Measurements from ENCODE around the gene TMEFF2.
"Not testable (repeated sequence)": the region's sequence is repeated elsewhere in the genome, so short reads cannot be mapped to it uniquely, and the experiment has no call there.

The TMEFF2 gene

GRCh38 chr2:192098814-192099491 lies 95.8 kb downstream of the TMEFF2 start:
- H3K36me3 Mint-ChIP-seq (ENCODE audit: low read depth) = no peaks in the 10 kb centered on the region
- no peaks in the 10 kb centered on the region for H3K4me1 Mint-ChIP-seq
- no peak overlapping the region for H3K27ac Mint-ChIP-seq
- no peak for DNase-seq
- H3K9me3 Mint-ChIP-seq = no peaks in the 10 kb centered on the region
- H3K27me3 Mint-ChIP-seq (ENCODE audit: low read depth, poor library complexity) = peaks cover 3% of the 10 kb centered on the region
- no peak for TF ChIP-seq CTCF (IDR thresholded peaks at IDR 0.05)
- H3K4me3 Mint-ChIP-seq = no peak overlapping the region

DNA sequence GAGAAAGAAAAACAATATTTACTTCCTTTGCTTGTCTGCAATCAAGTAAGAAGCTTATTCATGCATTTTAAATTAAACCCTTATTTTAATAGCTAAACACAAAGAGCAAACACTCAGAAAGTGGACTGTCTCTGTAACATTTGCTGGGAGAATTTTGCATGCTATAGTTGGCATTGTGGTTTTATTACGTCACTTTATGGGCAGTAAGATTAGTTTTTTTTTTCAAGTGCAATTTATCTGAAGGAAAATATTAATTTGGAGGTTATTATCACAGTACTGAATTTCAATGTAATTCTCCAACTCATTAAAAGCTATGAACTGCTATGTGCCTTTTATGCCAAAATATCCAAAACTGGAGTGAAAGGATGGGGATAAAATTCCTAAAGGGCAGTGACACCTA lies 103.3 kb downstream of the TMEFF2 start:
- H3K4me1 Mint-ChIP-seq = peaks cover 8% of the 10 kb centered on the region
- H3K27ac Mint-ChIP-seq = no peak overlapping the region
- H3K4me3 Mint-ChIP-seq = no peak overlapping the region
- DNase-seq = no peak
- TF ChIP-seq CTCF (IDR thresholded peaks at IDR 0.05) = no peak
- H3K27me3 Mint-ChIP-seq (ENCODE audit: low read depth, poor library complexity) = peaks cover 6% of the 10 kb centered on the region
- H3K9me3 Mint-ChIP-seq = no peaks in the 10 kb centered on the region
- H3K36me3 Mint-ChIP-seq (ENCODE audit: low read depth) = no peaks in the 10 kb centered on the region

DNA sequence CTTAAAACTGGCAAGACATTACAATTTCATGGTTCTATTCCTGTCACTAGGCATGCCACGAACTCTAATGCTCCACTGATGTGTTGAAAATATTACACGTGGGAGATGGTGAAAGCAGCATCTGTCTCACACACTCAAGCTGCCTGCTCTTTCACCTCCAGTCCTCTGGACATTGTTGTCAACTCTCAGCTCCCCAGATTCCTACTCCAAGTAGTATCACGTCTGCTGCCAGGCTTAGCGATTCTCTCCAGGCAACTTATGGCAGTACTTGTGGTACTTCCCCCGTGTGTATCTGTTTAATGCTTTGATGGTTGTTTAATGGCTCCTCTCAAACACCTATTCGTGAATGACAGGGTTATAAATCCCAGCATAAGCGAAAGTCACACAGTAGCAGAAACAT lies 103.8 kb downstream of the TMEFF2 start:
- Mint-ChIP-seq H3K9me3 (no peaks in the 10 kb centered on the region), H3K27ac (no peak overlapping the region), H3K4me1 (peaks cover 8% of the 10 kb centered on the region), H3K36me3 (ENCODE audit: low read depth) (no peaks in the 10 kb centered on the region), H3K4me3 (no peak overlapping the region), H3K27me3 (ENCODE audit: low read depth, poor library complexity) (peaks cover 6% of the 10 kb centered on the region)
- no peak for TF ChIP-seq CTCF (IDR thresholded peaks at IDR 0.05)
- DNase-seq = no peak

- Mint-ChIP-seq H3K4me3 (no peak overlapping the region), H3K27ac (no peak overlapping the region), H3K4me1 (peaks cover 8% of the 10 kb centered on the region), H3K9me3 (no peaks in the 10 kb centered on the region), H3K36me3 (ENCODE audit: low read depth) (no peaks in the 10 kb centered on the region), H3K27me3 (ENCODE audit: low read depth, poor library complexity) (peaks cover 6% of the 10 kb centered on the region)
- DNase-seq = no peak
- TF ChIP-seq CTCF (IDR thresholded peaks at IDR 0.05) = no peak
Measured at GRCh38 chr2:192087398-192087958, 107.3 kb downstream of the TMEFF2 start.

- Mint-ChIP-seq H3K27me3 (ENCODE audit: low read depth, poor library complexity) (no peaks in the 10 kb centered on the region), H3K9me3 (no peaks in the 10 kb centered on the region), H3K27ac (peak overlapping the region; percentile 22), H3K36me3 (ENCODE audit: low read depth) (no peaks in the 10 kb centered on the region), H3K4me1 (no peaks in the 10 kb centered on the region), H3K4me3 (no peak overlapping the region)
- no peak for DNase-seq
- no peak for TF ChIP-seq CTCF (IDR thresholded peaks at IDR 0.05)
Measured at GRCh38 chr2:192082121-192082520, 112.6 kb downstream of the TMEFF2 start.

DNA sequence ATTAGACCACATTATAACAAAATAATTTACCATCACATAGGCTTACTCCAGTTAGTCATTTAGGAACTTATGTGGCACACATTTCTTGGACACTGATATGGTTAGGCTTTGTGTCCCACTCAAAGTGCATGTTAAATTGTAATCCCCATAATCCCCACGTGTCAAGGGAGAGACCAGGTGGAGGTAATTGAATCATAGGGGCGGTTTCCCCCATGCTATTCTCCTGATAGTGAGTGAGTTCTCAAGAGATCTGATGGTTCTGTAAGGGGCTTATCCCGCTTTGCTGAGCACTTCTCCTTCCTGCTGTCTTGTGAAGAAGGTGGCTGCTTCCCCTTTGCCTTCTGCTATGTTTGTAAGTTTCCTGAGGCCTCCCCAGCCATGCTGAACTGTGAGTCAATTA lies 114.6 kb downstream of the TMEFF2 start:
- DNase-seq; H3K27ac Mint-ChIP-seq; H3K4me1 Mint-ChIP-seq; H3K27me3 Mint-ChIP-seq (ENCODE audit: low read depth, poor library complexity); H3K9me3 Mint-ChIP-seq; H3K36me3 Mint-ChIP-seq (ENCODE audit: low read depth); H3K4me3 Mint-ChIP-seq: not testable (repeated sequence)

All from nephron progenitor cell (in vitro differentiated cells).